ENCODE measurements around the gene GRIK1.
"Not testable (repeated sequence)": the region's sequence is repeated elsewhere in the genome, so short reads cannot be mapped to it uniquely, and the experiment has no call there.

GRIK1 gene

DNA sequence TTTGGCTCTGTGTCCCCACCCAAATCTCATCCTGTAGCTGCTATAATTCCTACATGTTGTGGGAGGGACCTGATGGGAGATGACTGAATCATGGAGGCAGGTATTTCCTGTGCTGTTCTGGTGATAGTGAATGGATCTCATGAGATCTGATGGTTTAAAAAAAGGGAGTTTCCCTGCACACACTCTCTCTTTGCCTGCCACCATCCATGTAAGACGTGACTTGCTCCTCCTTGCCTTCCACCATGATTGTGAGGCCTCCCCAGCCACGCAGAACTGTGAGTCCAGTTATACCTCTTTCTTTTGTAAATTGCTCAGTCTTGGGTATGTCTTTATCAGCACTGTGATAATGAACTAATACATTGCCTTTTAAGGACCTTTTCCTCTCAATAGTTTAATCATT is 18.2 kb upstream of the GRIK1 start:
- H3K4me1 ChIP-seq (ENCODE audit: control insufficient read depth in 2 of 2, insufficient read depth in 1 of 2, low read depth in 1 of 2, low read length in 2 of 2); H3K23ac ChIP-seq (ENCODE audit: low read depth, low read length, poor library complexity); H3K27ac ChIP-seq (replicated peaks; ENCODE audit: low read length); H3K18ac ChIP-seq (ENCODE audit: low read length); H3K27me3 ChIP-seq (ENCODE audit: control insufficient read depth in 3 of 3, insufficient read depth in 3 of 3, low read depth in 1 of 3, low read length in 3 of 3); H3K9ac ChIP-seq (ENCODE audit: low read depth, low read length, poor library complexity); H4K8ac ChIP-seq (ENCODE audit: low read depth, low read length); H3K79me1 ChIP-seq (ENCODE audit: low read depth, low read length); H3K4me3 ChIP-seq (ENCODE audit: low read length in 2 of 2); H2BK5ac ChIP-seq (ENCODE audit: low read length); H3K36me3 ChIP-seq (replicated peaks in 1 of 2; ENCODE audit: control insufficient read depth in 2 of 2, insufficient read depth in 2 of 2, low read length in 2 of 2); H2BK15ac ChIP-seq (ENCODE audit: low read length); H2AFZ ChIP-seq (ENCODE audit: low read length); H3K4me2 ChIP-seq (ENCODE audit: insufficient read depth, low read length, poor library complexity, severe bottlenecking); H2BK12ac ChIP-seq (ENCODE audit: low read length); H3K9me3 ChIP-seq (replicated peaks in 1 of 2; ENCODE audit: control insufficient read depth in 2 of 2, insufficient read depth in 1 of 2, low read depth in 1 of 2, low read length in 2 of 2); DNase-seq (ENCODE audit: low spot score); H3K14ac ChIP-seq (ENCODE audit: low read length); H4K91ac ChIP-seq (ENCODE audit: low read depth, low read length, poor library complexity); H2BK120ac ChIP-seq (ENCODE audit: low read depth, low read length); H3K4ac ChIP-seq (ENCODE audit: low read length); H2AK5ac ChIP-seq (ENCODE audit: low read depth, low read length): not testable (repeated sequence)
- WGBS, 2 donors (ENCODE audit: extremely low coverage in 2 of 2, insufficient read length in 2 of 2, insufficient replicate concordance in 1 of 2), result no CpG with 5 or more reads among the region's 2 CpGs

DNA sequence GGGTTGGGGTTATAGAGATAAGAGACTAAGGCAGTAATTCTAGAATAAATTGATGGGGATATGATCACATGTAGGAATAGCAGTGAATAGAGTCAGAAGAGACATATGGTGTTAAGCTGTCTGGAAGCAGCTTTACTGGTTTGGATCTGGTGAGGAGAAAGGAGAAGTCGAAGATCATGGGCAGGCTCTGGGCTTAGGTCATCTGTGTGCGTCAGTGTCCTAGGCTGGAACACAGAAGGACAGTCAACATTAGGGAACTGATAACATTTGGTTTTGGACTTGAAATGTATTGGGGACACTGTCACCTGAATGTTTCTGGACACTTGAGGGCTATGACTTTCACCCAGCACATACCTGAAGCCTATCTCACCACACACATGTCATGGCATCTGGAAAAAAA is 13.9 kb upstream of the GRIK1 start:
- Histone ChIP-seq H2BK120ac (ENCODE audit: low read depth, low read length) (no peak overlapping the region), H3K79me1 (ENCODE audit: low read depth, low read length) (no peaks in the 10 kb centered on the region), H2AK5ac (ENCODE audit: low read depth, low read length) (no peak overlapping the region), H3K4me1 (ENCODE audit: control insufficient read depth in 2 of 2, insufficient read depth in 1 of 2, low read depth in 1 of 2, low read length in 2 of 2) (no peaks in the 10 kb centered on the region), H3K4me3 (ENCODE audit: low read length in 2 of 2) (no peak overlapping the region), H4K91ac (ENCODE audit: low read depth, low read length, poor library complexity) (no peak overlapping the region), H3K4me2 (ENCODE audit: insufficient read depth, low read length, poor library complexity, severe bottlenecking) (no peak overlapping the region), H3K9me3 (replicated peaks in 1 of 2; ENCODE audit: control insufficient read depth in 2 of 2, insufficient read depth in 1 of 2, low read depth in 1 of 2, low read length in 2 of 2) (no peaks in the 10 kb centered on the region), H3K14ac (ENCODE audit: low read length) (no peak overlapping the region), H3K18ac (ENCODE audit: low read length) (no peak overlapping the region), H3K36me3 (replicated peaks in 1 of 2; ENCODE audit: control insufficient read depth in 2 of 2, insufficient read depth in 2 of 2, low read length in 2 of 2) (no peaks in the 10 kb centered on the region), H3K23ac (ENCODE audit: low read depth, low read length, poor library complexity) (no peak overlapping the region), H3K27me3 (ENCODE audit: control insufficient read depth in 3 of 3, insufficient read depth in 3 of 3, low read depth in 1 of 3, low read length in 3 of 3) (peaks cover 0 to 4% (median 0%) of the 10 kb centered on the region in 3 experiments), H2BK12ac (ENCODE audit: low read length) (no peak overlapping the region), H2AFZ (ENCODE audit: low read length) (peak overlapping the region; percentile 6), H2BK15ac (ENCODE audit: low read length) (no peak overlapping the region), H4K8ac (ENCODE audit: low read depth, low read length) (no peak overlapping the region), H3K4ac (ENCODE audit: low read length) (no peak overlapping the region), H3K27ac (replicated peaks; ENCODE audit: low read length) (no peak overlapping the region), H3K9ac (ENCODE audit: low read depth, low read length, poor library complexity) (no peak overlapping the region), H2BK5ac (ENCODE audit: low read length) (no peak overlapping the region)
- no peak for DNase-seq (ENCODE audit: low spot score)
- WGBS, 2 donors (ENCODE audit: extremely low coverage in 2 of 2, insufficient read length in 2 of 2, insufficient replicate concordance in 1 of 2), result no CpG with 5 or more reads among the region's 2 CpGs

DNA sequence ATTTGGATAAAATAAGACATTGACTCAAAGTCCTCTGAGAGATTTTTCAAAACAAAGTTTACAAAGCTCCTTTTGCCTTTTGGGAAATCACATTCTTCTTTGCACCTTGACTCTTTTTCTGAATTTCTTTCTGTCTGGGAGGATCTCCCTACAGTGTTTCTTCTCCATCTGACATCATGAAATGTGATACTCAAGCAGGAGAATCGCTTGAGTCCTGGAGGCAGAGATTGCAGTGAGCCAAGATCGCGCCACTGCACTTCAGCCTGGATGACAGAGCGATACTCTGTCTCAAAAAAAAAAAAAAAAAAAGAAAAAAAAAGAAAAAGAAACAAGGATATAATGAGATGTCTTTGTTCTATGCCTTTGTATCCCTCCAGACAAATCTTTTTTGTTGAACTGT is 13.3 kb upstream of the GRIK1 start:
- Histone ChIP-seq H3K79me1 (ENCODE audit: low read depth, low read length) (no peaks in the 10 kb centered on the region), H3K36me3 (replicated peaks in 1 of 2; ENCODE audit: control insufficient read depth in 2 of 2, insufficient read depth in 2 of 2, low read length in 2 of 2) (no peaks in the 10 kb centered on the region), H2AK5ac (ENCODE audit: low read depth, low read length) (no peak overlapping the region), H3K9ac (ENCODE audit: low read depth, low read length, poor library complexity) (no peak overlapping the region), H2BK15ac (ENCODE audit: low read length) (no peak overlapping the region), H3K4me3 (ENCODE audit: low read length in 2 of 2) (no peak overlapping the region), H3K4me1 (ENCODE audit: control insufficient read depth in 2 of 2, insufficient read depth in 1 of 2, low read depth in 1 of 2, low read length in 2 of 2) (no peaks in the 10 kb centered on the region), H3K14ac (ENCODE audit: low read length) (no peak overlapping the region), H4K8ac (ENCODE audit: low read depth, low read length) (no peak overlapping the region), H2AFZ (ENCODE audit: low read length) (peak overlapping the region; percentile 6), H2BK120ac (ENCODE audit: low read depth, low read length) (no peak overlapping the region), H4K91ac (ENCODE audit: low read depth, low read length, poor library complexity) (no peak overlapping the region), H3K18ac (ENCODE audit: low read length) (no peak overlapping the region), H2BK5ac (ENCODE audit: low read length) (no peak overlapping the region), H3K27me3 (ENCODE audit: control insufficient read depth in 3 of 3, insufficient read depth in 3 of 3, low read depth in 1 of 3, low read length in 3 of 3) (peaks cover 0 to 4% (median 0%) of the 10 kb centered on the region in 3 experiments), H3K4ac (ENCODE audit: low read length) (no peak overlapping the region), H3K27ac (replicated peaks; ENCODE audit: low read length) (no peak overlapping the region), H3K4me2 (ENCODE audit: insufficient read depth, low read length, poor library complexity, severe bottlenecking) (no peak overlapping the region), H2BK12ac (ENCODE audit: low read length) (no peak overlapping the region), H3K23ac (ENCODE audit: low read depth, low read length, poor library complexity) (no peak overlapping the region), H3K9me3 (replicated peaks in 1 of 2; ENCODE audit: control insufficient read depth in 2 of 2, insufficient read depth in 1 of 2, low read depth in 1 of 2, low read length in 2 of 2) (no peaks in the 10 kb centered on the region)
- no CpG with 5 or more reads among the region's 4 CpGs for WGBS, 2 donors (ENCODE audit: extremely low coverage in 2 of 2, insufficient read length in 2 of 2, insufficient replicate concordance in 1 of 2)
- no peak for DNase-seq (ENCODE audit: low spot score)

DNA sequence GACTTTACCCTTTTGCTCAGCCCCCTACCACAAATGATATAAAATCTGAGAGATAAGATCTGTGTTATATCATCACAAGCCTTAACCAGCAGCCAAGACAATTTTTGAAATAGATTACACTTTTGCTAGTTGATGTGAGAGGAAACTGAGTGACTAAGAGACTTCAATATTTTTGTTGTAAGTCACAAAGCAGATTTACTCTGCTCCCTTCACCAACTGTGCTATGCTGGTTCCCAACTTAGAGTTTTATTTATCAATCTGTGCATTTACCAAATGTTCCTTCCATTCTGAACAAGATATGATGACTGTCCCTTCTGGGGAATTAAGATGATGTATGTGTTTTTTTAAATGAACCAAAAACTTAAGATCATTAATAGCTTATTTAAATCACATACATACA is 12.1 kb upstream of the GRIK1 start:
- Histone ChIP-seq H3K36me3 (replicated peaks in 1 of 2; ENCODE audit: control insufficient read depth in 2 of 2, insufficient read depth in 2 of 2, low read length in 2 of 2) (no peaks in the 10 kb centered on the region), H2BK120ac (ENCODE audit: low read depth, low read length) (no peak overlapping the region), H3K4me2 (ENCODE audit: insufficient read depth, low read length, poor library complexity, severe bottlenecking) (no peak overlapping the region), H2BK15ac (ENCODE audit: low read length) (no peak overlapping the region), H3K4ac (ENCODE audit: low read length) (no peak overlapping the region), H3K18ac (ENCODE audit: low read length) (no peak overlapping the region), H3K9ac (ENCODE audit: low read depth, low read length, poor library complexity) (no peak overlapping the region), H2AK5ac (ENCODE audit: low read depth, low read length) (no peak overlapping the region), H3K9me3 (replicated peaks in 1 of 2; ENCODE audit: control insufficient read depth in 2 of 2, insufficient read depth in 1 of 2, low read depth in 1 of 2, low read length in 2 of 2) (no peaks in the 10 kb centered on the region), H3K23ac (ENCODE audit: low read depth, low read length, poor library complexity) (no peak overlapping the region), H4K8ac (ENCODE audit: low read depth, low read length) (no peak overlapping the region), H2BK12ac (ENCODE audit: low read length) (no peak overlapping the region), H3K27ac (replicated peaks; ENCODE audit: low read length) (no peak overlapping the region), H3K79me1 (ENCODE audit: low read depth, low read length) (no peaks in the 10 kb centered on the region), H3K4me1 (ENCODE audit: control insufficient read depth in 2 of 2, insufficient read depth in 1 of 2, low read depth in 1 of 2, low read length in 2 of 2) (no peaks in the 10 kb centered on the region), H2AFZ (ENCODE audit: low read length) (no peak overlapping the region), H3K14ac (ENCODE audit: low read length) (no peak overlapping the region), H2BK5ac (ENCODE audit: low read length) (no peak overlapping the region), H4K91ac (ENCODE audit: low read depth, low read length, poor library complexity) (no peak overlapping the region), H3K27me3 (ENCODE audit: control insufficient read depth in 3 of 3, insufficient read depth in 3 of 3, low read depth in 1 of 3, low read length in 3 of 3) (peaks cover 0 to 13% (median 0%) of the 10 kb centered on the region in 3 experiments), H3K4me3 (ENCODE audit: low read length in 2 of 2) (no peak overlapping the region)
- no peak for DNase-seq (ENCODE audit: low spot score)

Data from neuronal stem cell (in vitro differentiated cells).